Body of pancreas (tissue), 4 donors: ENCODE data around the gene DEFB127.

ENCODE experiments used
- POLR2A ChIP-seq, 3 donors: fragments of 450-650 bp; IDR thresholded peaks; one replicate each; pipeline ENCODE4 v1.6.1; 2016; ENCODE audit warnings: antibody characterized with exemption in 3 of 3, mild to moderate bottlenecking in 2 of 3
- TF ChIP-seq, protein P1 (sequence below), 7 experiments: fragments of 450-650 bp in 4 of 7; fragments of 200-600 bp in 3 of 7; sonication (generic) in 3 of 7; IDR thresholded peaks; one replicate each; pipeline ENCODE4 v1.5.1; 2016 to 2019; ENCODE audit warnings: antibody characterized with exemption in 7 of 7

DNA sequence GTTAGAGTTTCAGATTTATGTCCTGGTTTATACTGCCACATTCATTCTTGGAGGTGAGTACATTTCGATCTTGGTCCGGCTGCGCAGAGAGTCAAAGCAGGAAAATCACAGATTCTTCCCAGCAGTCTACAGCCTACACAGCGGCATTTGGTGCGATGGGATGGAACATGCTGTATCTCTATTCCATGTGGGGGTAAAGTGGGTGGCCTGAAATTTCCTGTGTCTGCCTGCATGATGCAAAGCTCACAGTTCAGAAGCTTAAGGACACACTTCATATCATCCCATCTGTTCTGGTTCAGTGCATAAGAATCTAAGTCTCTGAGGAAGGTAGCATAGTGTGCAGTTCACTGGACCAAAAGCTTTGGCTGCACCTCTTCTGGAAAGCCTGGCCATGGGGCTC, at the start of gene DEFB127:
- TF ChIP-seq, protein P1, sequence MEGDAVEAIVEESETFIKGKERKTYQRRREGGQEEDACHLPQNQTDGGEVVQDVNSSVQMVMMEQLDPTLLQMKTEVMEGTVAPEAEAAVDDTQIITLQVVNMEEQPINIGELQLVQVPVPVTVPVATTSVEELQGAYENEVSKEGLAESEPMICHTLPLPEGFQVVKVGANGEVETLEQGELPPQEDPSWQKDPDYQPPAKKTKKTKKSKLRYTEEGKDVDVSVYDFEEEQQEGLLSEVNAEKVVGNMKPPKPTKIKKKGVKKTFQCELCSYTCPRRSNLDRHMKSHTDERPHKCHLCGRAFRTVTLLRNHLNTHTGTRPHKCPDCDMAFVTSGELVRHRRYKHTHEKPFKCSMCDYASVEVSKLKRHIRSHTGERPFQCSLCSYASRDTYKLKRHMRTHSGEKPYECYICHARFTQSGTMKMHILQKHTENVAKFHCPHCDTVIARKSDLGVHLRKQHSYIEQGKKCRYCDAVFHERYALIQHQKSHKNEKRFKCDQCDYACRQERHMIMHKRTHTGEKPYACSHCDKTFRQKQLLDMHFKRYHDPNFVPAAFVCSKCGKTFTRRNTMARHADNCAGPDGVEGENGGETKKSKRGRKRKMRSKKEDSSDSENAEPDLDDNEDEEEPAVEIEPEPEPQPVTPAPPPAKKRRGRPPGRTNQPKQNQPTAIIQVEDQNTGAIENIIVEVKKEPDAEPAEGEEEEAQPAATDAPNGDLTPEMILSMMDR (IDR thresholded peaks at IDR 0.05): no peak
- TF ChIP-seq POLR2A (IDR thresholded peaks at IDR 0.05): no peak
